Right hindlimb (tissue), 1 donor: Measurements from ENCODE around the gene ECI2.
"Not testable (repeated sequence)": the region's sequence is repeated elsewhere in the genome, so short reads cannot be mapped to it uniquely, and the experiment has no call there.

Source experiments
- DNase-seq: peaks from one replicate; pipeline ENCODE4 v3.0.0-alpha.2; 2018

ECI2 gene

DNA sequence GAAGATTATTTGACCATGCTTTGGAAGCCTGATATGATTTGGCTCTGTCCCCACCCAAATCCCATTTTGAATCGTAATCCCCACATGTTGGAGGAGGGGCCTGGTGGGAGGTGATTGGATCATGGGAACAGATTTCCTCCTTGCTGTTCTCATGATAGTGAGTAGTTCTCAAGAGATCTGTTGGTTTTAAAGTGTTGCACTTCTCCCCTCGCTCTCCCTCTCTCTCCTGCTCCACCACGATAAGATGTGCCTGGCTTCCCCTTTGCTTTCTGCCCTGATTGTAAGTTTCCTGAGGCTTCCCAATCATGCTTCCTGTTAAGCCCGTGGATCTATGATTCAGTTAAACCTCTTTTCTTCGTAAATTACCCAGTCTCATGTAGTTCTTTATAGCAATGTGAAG, 34.7 kb downstream of the ECI2 start:
- DNase-seq: no peak

DNA sequence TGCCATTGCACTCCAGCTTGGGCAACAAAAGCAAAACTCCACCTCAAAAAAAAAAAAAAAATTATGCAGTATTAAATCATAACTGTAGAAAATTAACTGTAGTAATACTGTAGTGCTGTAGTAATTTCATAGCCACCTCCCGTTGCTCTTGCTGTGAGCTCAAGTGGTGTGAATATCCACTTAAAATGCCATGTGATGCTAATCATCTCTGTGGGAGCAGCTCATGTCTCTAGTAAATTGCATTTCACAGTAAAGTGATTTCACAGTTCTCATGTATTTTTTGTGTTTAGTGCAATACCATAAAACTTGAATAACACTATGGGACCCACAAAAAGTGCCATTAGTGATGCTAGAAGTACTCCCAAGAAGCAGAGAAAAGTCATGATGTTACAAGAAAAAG, 42.1 kb downstream of the ECI2 start:
- DNase-seq: no peak

DNA sequence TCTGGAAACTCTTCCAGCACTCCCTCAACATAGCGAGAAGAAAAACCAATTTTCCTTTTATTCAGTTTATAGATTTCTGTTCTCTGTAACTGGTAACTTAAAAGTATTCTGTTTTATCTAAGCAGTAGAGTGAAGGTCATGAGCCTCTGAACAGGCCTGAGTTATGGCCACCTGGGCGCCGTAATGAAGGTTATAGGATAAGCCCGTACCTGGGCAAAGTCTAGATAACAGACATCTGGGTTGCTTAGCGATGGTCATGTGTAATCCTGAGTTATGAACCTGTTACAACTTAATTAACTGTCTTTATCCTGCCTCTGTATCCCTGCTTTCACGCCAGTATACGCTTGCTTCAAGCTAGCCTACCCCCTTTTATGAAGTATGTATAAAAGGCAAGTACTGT, 43.4 kb downstream of the ECI2 start:
- DNase-seq: no peak

DNA sequence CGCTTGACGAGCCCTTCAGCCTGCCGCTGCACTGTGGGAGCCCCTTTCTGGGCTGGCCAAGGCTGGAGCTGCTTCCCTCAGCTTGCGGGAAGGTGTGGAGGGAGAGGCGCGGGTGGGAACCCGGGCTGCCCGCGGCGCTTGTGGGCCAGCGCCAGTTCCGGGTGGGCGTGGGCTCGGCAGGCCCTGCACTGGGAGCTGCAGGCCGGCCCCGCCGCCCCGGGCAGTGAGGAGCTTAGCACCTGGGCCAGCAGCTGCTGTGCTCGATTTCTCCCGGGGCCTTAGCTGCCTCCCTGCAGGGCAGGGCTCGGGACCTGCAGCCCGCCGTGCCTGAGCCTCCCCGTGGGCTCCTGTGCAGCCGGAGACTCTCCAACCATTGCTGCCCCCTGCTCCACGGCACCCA, 45.3 kb downstream of the ECI2 start:
- DNase-seq: not testable (repeated sequence)

DNA sequence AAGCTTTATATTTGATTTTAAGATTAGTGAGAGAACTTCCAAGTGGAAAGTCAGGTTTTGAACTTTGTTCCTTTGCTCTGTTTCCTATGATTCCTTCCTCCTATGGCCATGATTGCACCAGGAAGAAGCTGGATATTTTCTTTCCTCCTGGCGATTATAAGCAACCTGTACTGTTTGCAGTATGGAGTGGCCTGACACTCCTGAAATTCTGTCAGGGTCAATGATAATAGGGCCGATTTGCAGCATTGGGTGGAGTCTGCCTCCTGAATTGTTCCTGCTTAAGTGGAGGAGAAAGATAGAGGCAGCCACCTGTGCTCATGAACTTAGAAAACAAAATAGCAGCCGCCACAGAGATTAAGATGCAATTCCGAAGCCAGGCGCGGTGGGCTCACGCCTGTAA, 46.7 kb downstream of the ECI2 start:
- no peak for DNase-seq

DNA sequence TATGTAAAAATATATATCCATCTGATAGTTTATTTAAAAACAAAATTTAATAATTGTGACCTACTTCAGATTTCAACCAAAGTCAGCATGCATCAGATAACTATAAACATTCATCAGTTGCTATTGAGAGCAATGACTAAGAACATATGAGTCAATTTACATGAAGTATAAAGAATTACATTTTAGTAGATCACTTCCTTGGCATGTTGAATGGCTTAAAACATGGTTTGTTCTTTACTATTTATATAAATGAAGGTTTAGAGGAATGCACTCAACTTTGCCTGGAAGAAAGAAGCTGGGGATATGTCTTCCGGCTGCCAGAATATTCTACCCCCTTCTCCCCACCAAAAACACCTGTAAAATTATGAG, 50.1 kb downstream of the ECI2 start:
- DNase-seq: no peak

DNA sequence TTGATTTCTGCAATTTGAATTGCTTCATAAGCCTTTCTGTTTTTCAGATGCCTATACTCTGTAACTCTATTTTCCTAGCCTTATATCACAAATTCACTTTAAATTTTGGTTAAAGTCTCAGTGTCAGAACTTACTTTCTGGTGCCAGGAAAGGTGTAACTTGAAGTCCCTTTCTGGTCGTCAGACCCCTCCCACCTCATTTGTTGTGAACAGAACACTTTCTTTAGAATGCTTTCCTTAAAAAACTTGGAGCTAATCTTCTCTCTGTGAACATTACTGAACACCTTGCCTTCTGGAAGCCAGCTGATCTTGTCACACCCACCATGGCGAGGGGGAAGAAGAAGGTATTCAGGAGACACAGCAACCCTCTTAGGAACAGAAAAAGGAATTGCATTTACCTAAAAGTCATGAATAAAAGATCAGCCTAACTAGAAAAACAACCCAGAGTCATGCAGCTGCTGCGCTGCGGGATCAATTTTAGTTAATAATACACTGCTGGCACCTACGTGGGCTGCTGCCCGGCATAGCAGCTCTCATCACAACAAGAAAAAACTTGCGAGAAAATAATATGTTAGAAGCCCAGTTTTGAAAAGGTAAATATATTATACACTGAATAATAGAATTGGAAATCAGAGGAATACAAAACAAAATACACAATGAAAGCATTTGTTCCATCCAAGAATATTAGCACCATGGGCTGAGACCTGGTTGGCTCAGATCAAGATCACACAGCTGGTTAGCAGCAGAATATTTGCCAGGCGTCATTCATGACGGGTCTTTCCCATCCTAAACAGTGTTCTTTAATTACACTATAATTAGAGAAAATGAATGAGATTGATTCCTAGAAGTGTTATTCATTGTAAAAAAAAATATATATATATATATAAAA, 50.7 kb downstream of the ECI2 start:
- no peak for DNase-seq

DNA sequence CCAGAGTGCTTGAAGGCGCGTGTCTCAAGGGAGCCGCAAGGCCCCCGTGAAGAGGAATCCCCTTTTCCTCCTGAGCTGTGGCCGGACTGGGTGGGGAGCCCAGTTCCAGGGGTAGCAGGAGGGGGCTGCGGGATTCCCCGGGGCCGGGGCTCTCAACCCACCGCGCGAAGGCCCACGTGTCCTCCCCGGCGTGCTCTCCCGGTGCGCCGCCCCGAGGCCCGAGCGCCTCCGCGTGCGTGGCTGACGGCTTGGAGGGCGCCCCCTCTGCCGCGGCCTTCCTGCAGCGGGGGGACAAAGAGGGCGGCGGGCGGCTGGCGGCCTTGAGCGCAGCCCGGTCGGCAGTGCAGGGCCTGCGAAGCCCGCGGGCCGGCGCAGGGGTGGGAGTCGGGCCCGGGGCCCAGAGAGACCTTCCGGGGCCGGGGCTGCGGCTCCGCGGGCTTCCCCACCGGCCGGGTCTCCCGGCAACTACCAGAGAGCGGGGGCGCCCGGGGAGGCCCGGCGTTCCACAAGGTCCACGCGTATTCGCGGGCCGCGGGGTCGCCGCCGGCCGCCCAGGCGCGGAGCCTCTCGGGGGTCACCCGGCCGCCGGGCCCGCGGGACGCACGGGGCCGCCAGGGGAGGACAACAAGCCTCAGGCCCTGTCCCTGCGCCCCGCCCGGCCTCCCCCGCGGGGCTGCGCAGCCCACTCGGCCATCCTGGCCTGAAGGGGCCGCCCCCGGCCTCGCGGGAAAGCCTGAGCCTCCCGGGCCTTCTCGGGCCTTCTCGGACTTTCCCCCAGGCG, 56.5 kb downstream of the ECI2 start, which contains the start of gene FAM217A:
TSS of gene FAM217A (minus strand) at position 447 of the 781 bp plus-strand sequence. CDS start 1,723 bp downstream, outside the sequence.
- DNase-seq: no peak

DNA sequence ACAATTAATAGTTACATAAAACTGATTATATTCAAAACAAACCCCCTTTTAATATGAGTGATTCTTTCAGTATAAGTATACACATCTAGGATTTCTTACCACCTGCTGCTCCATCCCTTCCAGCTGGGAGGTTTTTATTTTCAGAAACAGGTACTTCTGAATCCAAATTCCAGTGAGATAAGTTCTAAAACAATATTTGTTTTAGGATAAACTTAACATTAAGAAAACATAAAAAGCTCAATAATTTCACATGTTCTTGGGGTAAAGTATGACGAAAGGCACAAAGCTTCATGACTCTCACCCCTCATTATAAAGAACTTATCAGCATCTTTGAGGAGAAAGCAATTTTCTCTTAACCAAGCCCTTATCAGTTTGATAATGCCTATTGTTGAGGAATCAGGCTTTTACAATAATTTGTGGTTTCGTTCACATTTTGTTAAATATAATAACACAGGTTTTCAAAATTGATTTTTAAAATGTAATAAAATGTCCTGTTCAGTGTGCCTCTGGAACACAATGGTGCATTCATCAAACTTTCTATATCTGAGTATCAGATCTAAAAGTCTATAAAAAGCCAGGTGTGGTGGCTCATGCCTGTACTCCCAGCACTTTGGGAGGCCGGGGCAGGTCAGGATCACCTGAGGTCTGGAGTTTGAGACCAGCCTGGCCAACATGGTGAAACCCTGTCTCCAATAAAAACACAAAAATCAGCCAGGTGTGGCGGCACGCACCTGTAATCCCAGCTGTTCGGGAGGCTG, 60.7 kb downstream of the ECI2 start:
- no peak for DNase-seq

DNA sequence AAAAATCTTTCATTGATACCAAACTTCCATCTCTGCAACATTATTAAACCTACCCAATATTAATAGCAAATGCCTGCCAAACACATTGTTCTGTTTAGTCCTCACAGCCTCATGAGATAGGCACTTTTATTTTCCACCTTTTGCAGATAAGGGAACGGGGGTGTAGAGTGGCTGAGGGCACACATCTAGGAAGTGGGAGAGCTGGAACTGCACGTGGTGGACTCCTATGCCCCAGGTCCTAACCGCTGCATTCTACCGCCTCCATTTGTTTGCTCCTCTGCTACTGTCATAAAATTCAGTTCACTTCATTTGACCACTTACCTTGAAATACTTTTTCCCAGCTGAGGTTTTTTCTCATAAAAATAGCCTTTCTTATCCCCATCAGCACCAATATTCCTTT, 64.0 kb downstream of the ECI2 start:
- DNase-seq: no peak

DNA sequence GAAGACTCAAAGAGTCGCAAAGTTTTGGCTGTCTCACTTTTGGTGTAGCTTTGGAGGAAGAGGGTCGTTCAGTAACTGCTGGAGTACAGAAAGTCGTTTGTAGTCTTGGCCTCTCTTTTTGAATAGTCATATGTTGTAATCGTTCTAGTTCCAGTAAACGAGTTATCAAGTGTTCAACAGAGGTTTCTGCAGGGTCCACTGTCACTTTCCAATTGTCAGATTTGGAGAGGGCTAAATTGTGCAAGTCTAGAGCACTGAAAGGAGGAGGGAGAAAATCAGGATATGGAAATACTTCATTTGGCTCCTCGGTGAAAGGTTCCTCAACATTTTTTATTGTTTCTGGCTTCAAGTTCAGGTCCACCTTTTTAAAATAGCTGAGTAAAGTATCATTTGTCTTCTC, 66.2 kb downstream of the ECI2 start:
- no peak for DNase-seq

DNA sequence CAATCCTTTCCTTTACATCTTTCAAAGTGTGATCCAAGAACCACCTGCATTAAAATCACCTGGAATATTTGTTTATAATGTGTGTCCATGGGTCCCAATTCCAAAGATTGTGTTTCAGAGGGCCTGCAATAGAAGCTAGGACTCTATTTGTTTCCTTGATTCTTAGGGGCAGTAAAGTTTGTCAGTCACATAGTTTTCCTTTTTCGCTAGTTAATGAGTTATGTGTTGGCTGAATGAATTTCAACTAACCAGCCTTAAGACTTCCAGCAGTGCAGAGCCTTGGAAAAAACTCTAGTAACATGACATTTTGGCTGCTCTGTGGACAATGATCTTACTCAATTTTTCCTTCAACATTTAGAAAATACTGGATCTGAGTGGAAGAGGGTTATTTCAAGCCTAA, 67.7 kb downstream of the ECI2 start:
- no peak for DNase-seq

DNA sequence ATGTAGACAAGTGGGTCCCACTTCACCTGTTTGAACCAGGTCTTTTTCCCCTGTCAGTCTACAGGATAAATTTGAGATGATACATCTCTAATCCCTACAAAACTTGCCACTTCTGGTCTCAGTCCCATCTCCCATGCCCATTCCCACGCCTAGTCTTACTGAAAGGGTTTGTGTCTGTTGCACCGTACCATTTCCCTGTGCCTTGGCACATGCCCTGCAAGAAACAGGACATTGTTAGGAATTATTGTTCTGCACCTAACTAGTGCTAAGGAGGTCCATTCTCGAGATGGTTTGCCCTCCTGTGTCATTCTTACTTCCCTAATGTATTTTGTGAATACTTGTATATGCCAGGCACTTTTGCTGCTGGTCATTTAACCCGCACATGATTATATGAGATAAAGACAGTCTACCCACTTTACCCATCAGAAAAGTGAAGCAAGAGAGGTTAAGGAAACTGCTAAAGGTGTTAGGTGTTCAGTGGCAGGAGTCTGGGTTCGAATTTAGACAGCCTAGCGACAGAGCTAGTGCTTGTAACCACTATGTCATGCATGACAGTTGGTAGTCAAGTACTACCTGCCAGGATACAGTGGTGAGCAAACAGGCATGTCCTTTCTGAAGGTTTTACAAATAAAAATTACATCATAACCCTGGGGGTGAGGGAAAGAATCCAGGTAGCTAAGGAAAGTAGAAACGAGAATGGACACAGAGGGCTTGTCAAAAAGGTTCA, 69.2 kb downstream of the ECI2 start:
- no peak for DNase-seq
